Body of pancreas (tissue), 4 donors: Measurements from ENCODE around the gene PDIA5.

Experiments
- POLR2A ChIP-seq, 3 donors: fragments of 450-650 bp; IDR thresholded peaks; one replicate each; pipeline ENCODE4 v1.6.1; 2016; ENCODE audit warnings: antibody characterized with exemption in 3 of 3, mild to moderate bottlenecking in 2 of 3
- TF ChIP-seq, protein P1 (sequence below), 7 experiments: fragments of 450-650 bp in 4 of 7; fragments of 200-600 bp in 3 of 7; sonication (generic) in 3 of 7; IDR thresholded peaks; one replicate each; pipeline ENCODE4 v1.5.1; 2016 to 2019; ENCODE audit warnings: antibody characterized with exemption in 7 of 7

DNA sequence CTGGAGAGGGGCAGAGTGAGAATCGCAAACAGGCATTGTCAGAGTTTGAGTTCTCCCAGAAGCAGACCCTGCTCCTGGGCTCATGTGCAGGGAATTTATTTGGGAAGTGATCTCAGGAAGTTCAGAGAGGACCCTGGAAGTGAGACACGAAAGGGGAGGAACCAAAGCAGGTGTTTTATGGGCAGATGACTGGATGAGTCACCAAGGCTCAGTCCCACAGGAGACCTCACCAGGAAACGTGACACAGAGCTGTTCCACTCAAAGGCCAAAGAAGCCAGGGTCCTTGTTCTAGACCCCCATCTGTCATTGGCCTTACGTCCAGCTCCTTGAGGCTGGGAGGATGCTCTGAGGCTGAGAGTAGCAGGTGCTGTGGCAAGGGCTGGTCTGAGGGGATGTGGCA, 91.5 kb downstream of the PDIA5 start:
- TF ChIP-seq, protein P1, sequence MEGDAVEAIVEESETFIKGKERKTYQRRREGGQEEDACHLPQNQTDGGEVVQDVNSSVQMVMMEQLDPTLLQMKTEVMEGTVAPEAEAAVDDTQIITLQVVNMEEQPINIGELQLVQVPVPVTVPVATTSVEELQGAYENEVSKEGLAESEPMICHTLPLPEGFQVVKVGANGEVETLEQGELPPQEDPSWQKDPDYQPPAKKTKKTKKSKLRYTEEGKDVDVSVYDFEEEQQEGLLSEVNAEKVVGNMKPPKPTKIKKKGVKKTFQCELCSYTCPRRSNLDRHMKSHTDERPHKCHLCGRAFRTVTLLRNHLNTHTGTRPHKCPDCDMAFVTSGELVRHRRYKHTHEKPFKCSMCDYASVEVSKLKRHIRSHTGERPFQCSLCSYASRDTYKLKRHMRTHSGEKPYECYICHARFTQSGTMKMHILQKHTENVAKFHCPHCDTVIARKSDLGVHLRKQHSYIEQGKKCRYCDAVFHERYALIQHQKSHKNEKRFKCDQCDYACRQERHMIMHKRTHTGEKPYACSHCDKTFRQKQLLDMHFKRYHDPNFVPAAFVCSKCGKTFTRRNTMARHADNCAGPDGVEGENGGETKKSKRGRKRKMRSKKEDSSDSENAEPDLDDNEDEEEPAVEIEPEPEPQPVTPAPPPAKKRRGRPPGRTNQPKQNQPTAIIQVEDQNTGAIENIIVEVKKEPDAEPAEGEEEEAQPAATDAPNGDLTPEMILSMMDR (IDR thresholded peaks at IDR 0.05): no peak
- TF ChIP-seq POLR2A (IDR thresholded peaks at IDR 0.05): no peak
